GM12892 (cell line): ENCODE measurements around the gene HIGD1A.

Experiments used
- POLR2A ChIP-seq: IDR thresholded peaks from 2 replicates; pipeline ENCODE4 v1.6.1; 2011; ENCODE audit warnings: low read depth, low read length, control low read depth
- POLR2AphosphoS5 ChIP-seq: IDR thresholded peaks from 2 replicates; pipeline ENCODE4 v1.6.1; 2011; ENCODE audit warnings: low read depth, low read length, control low read depth
- TAF1 ChIP-seq: IDR thresholded peaks from 2 replicates; pipeline ENCODE4 v1.6.1; 2011; ENCODE audit warnings: low read depth, mild to moderate bottlenecking, control low read depth, low read length, borderline replicate concordance

GRCh38 chr3:42772670-42773408, 31.5 kb downstream of the HIGD1A start, which contains the start of gene CCDC13:
- TF ChIP-seq POLR2A (peak; percentile 67), POLR2AphosphoS5 (no peak), TAF1 (no peak; the same call in 1 of the 2 replicates)
